Fibroblast of skin of scalp (primary cell): ENCODE measurements around the gene GOLGA5.

Experiments used
- DNase-seq: peaks from one replicate; pipeline ENCODE4 v3.0.0-alpha.2; 2013

Gene GOLGA5

DNA sequence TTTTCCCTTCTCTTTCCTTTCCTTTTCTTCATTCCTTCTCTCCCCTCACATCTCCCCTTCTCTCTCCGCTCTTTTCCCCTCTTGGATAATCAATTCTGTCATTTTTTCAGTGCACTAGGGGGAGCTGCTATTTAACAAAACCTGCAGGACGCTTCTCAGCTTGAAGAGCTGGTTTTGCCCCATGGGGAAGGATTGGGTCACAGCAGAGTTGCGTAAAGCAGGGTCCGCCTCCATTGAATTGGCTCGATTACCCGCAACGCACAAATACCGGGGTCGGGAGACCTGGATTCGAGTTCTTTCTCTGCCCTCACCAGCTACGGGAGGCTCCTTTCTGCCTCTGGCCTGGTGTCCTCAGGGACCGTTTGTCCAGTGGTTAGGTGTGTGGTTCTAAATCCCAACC, 86.7 kb downstream of the GOLGA5 start:
- peak; percentile 15 for DNase-seq

DNA sequence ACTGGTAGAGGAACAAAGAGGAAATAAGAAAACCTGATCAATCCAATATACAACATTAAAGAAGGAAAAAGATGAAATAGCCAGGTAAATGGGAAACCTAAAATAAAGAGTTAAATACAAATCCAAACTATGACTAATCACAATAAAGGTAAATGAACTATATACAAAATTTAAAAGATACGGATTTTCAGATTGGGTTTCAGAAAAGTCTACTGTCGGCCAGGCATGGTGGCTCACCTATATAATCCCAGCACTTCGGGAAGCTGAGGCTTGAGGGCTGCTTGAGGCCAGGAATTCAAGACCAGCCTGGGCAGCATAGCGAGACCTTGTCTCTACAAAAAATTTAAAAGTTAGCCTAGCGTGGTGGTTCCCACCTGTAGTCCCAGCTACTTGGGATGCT, 89.0 kb downstream of the GOLGA5 start:
- no peak for DNase-seq

DNA sequence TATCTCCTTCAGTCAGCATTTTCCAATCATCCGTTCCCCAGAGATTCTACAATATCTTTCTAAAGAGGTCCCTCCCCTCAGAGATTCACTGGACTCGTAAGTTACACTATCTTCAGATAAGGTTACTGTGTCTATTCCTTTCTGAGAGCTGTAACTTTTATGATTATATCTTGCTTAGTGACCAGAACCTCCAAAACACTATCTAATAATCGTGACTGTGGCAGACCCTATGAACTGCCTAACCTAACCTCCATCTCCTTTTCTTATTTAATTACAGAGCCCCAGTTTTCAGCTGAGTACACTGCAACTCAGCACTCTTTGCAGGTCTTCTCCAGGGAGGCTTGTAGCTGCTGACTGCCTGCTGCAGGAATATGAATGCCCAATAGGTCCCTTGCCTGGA, 90.3 kb downstream of the GOLGA5 start:
- DNase-seq = no peak

DNA sequence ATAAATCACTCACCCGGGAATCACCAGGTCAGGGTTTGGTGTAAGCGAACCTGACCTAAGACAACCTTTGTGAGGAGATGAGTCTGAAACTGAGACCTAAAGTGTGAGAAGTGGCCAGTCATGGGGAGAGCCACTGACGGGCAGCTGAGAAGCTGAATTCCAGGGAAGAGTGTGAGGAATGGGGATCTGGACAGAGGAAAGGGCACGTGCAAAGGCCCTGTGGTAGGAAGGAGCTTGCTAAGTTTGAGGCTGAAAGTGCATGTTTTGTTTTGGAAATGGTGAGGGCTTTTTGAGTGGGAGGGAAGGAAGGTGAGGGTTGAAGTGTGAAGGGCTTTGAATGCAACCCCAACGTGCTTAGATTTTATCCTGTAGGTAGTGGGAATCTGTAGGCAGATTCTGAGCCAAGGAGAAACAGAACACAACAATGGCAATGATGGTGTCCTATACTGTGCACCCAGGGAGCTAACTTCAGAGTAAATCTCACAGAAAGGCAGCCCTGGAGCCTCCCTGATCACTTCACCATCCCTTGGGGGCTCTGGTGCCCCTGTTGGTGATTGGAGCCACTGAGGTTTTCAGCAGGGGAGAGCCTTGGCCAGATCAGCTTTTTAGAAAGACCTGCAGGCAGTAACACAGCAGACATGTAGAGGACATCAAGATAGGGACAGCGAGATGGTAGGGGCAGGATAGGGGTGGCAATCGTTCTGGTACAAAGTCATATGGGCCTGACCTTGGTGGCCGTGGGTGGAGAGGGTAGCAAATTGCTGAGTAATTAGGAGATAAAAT, 91.4 kb downstream of the GOLGA5 start:
- no peak for DNase-seq

DNA sequence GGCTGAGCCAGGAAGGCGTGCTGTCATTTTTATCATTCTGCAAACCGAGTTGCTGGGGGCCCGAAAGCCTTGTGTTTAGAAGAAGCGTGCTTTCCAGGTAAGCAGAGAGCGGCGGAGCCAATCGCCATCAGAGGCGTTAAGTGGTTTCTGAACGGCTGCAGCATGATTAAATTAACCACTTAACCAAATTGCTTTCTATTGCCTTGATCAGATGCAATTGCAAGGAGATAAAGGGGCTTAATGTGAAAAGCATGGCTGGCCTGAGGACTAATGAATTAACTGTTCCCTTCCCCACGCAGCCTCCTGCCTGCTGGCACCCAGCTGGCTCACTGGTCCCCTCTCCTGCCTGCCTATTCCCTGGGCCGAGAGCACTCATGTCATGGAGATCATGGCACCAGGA, 92.2 kb downstream of the GOLGA5 start:
- no peak for DNase-seq

DNA sequence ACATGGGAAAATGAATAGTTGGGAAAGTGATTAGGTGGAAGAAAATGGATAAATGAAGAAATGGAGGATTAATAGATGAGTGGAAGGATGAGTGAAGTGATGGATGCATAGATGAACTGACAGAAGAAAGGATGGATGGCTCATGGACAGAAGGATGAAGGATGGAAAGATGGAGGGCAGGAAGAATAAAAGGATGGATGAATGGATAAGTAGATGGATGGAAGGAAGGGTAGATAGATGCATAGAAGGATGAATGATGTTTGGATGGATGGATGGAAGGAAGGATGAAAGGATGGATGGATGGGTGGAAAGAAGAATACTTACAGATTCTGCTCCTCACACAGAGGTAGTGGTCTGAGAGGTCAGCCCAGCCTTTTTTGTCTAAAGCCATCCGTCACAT, 93.1 kb downstream of the GOLGA5 start:
- no peak for DNase-seq

DNA sequence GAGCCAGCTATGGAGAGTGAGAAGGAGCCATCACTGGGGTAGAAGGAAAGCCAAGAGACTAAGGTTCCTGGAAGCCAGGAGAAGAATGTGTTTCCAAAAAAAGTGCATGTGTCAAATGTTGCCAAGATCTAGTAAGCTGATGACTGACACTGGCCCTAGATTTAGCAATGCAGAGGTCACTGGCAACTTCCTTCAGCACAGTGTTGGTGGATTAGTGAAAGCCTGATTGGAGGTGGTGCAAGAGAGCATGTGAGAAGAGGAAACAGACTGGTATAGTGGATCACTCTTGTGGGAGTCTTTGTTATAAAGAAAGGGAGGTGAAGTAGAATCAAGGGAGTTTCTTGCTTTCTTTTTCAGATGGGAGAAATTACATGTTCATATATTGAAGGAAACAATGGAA, 94.8 kb downstream of the GOLGA5 start:
- no peak for DNase-seq
